H1 (cell line): ENCODE results near the gene PDHX. TPM values are rescaled to one million over a fixed set of nuclear protein-coding genes. Genes with fewer than 3 reads are reported as not detected.
A peak's percentile ranks its signal among the peaks of the same experiment; 100 is the strongest.

Experiments used
- CTCF ChIA-PET: fragments of 300-600 bp; sonication (Branson Sonifier 250); formaldehyde crosslinking; loops from one replicate; lab custom pipeline; 2021; ENCODE audit not compliant: partially characterized antibody; lab: Charles Lee
- POLR2A ChIA-PET: fragments of 300-600 bp; sonication (Branson Sonifier 250); formaldehyde crosslinking; loops from one replicate; lab custom pipeline; 2021; ENCODE audit warnings: inconsistent platforms; ENCODE audit not compliant: partially characterized antibody; lab: Charles Lee
- DNase-seq, 2 experiments: peaks; one replicate each; pipeline versions ENCODE4 v3.0.0 to v3.0.0-alpha.2; 2010 to 2022; ENCODE audit warnings: low spot score in 2 of 2, low read depth in 1 of 2, mixed read lengths in 1 of 2
- FAIRE-seq: peaks from 2 replicates; lab custom pipeline; 2011; peaks lifted over from hg19 to GRCh38; lab: Jason Lieb, UNC
- H2AFZ ChIP-seq: 2 replicates; pipeline ENCODE4 v1.8.1; 2012; ENCODE audit warnings: low read length, inconsistent platforms
- H2AK5ac ChIP-seq: 2 replicates; pipeline ENCODE4 v1.6.1; 2013; ENCODE audit warnings: low read depth, low read length
- H2BK120ac ChIP-seq: replicated peaks from 2 replicates; pipeline ENCODE3; 2013; ENCODE audit warnings: low read depth, low read length, inconsistent platforms
- H2BK12ac ChIP-seq: 2 replicates; pipeline ENCODE4 v1.6.1; 2013; ENCODE audit warnings: low read depth, low read length
- H2BK15ac ChIP-seq: 2 replicates; pipeline ENCODE4 v1.6.1; 2013; ENCODE audit warnings: low read length
- H2BK20ac ChIP-seq: 2 replicates; pipeline ENCODE4 v1.6.1; 2013; ENCODE audit warnings: low read length
- H2BK5ac ChIP-seq: 2 replicates; pipeline ENCODE4 v1.6.1; 2013; ENCODE audit warnings: low read depth, low read length
- H3K14ac ChIP-seq: 2 replicates; pipeline ENCODE4 v1.6.1; 2013; ENCODE audit warnings: inconsistent platforms; ENCODE audit not compliant: insufficient read length
- H3K18ac ChIP-seq: 2 replicates; pipeline ENCODE4 v1.6.1; 2013; ENCODE audit warnings: low read length; ENCODE audit errors: extremely low read depth
- H3K23ac ChIP-seq: 2 replicates; pipeline ENCODE4 v1.6.1; 2013; ENCODE audit warnings: inconsistent platforms; ENCODE audit not compliant: insufficient read length
- H3K23me2 ChIP-seq: 2 replicates; pipeline ENCODE4 v1.6.1; 2013; ENCODE audit warnings: low read depth, low read length
- H3K27ac ChIP-seq: 2 replicates; pipeline ENCODE4 v1.6.1; 2011; ENCODE audit warnings: low read depth, low read length, inconsistent platforms
- H3K27me3 ChIP-seq, 4 experiments: replicated peaks in 1 of 4; 1 replicate in 1 of 4; 2 replicates in 3 of 4; pipeline versions ENCODE4 v1.6.1 to v1.8.1; 2011 to 2013; ENCODE audit warnings: low read length in 3 of 4, mild to moderate bottlenecking in 3 of 4, inconsistent platforms in 2 of 4, mixed read lengths in 2 of 4, moderate library complexity in 1 of 4; ENCODE audit not compliant: control insufficient read depth in 3 of 4, insufficient read depth in 3 of 4; ENCODE audit errors: extremely low read depth in 1 of 4
- H3K36me3 ChIP-seq, 4 experiments: 2 replicates each; pipeline versions ENCODE4 v1.6.1 to v1.8.1; 2011 to 2013; ENCODE audit warnings: mild to moderate bottlenecking in 4 of 4, low read length in 3 of 4, moderate library complexity in 2 of 4, control low read depth in 1 of 4, inconsistent platforms in 1 of 4; ENCODE audit not compliant: insufficient read depth in 4 of 4, control insufficient read depth in 2 of 4
- H3K4ac ChIP-seq: replicated peaks from 2 replicates; pipeline ENCODE3; 2013; ENCODE audit warnings: low read length, low read depth, mixed read lengths, inconsistent platforms; ENCODE audit not compliant: insufficient read length
- H3K4me1 ChIP-seq, 4 experiments: replicated peaks in 1 of 4; 1 replicate in 1 of 4; 2 replicates in 3 of 4; pipeline versions ENCODE4 v1.6.1 to v1.8.1; 2011 to 2013; ENCODE audit warnings: low read length in 3 of 4, inconsistent platforms in 2 of 4, mixed read lengths in 1 of 4; ENCODE audit not compliant: insufficient read depth in 4 of 4, control insufficient read depth in 3 of 4
- H3K4me2 ChIP-seq, 2 experiments: 2 replicates each; pipeline versions ENCODE4 v1.6.1 to v1.8.1; 2011 to 2013; ENCODE audit warnings: low read depth in 2 of 2, low read length in 2 of 2, control low read depth in 1 of 2, inconsistent platforms in 1 of 2, mild to moderate bottlenecking in 1 of 2; ENCODE audit not compliant: insufficient read depth in 1 of 2
- H3K4me3 ChIP-seq, 4 experiments: fragments of 200-600, 300-600 bp in 1 of 4; sonication (generic), shearing (Covaris generic), sonication (Bioruptor Twin) in 1 of 4; 2 replicates each; pipeline versions ENCODE4 v1.5.1 to v1.8.1; 2011 to 2016; ENCODE audit warnings: low read length in 4 of 4, low read depth in 3 of 4, control low read depth in 2 of 4, inconsistent platforms in 2 of 4, mild to moderate bottlenecking in 2 of 4, mixed read lengths in 1 of 4, moderate library complexity in 1 of 4; ENCODE audit not compliant: insufficient read depth in 2 of 4; ENCODE audit errors: extremely low read depth in 1 of 4
- H3K56ac ChIP-seq: replicated peaks from 2 replicates; pipeline ENCODE3; 2013; ENCODE audit warnings: low read depth, mild to moderate bottlenecking, mixed read lengths, low read length, inconsistent platforms; ENCODE audit not compliant: insufficient read length
- H3K79me1 ChIP-seq: 2 replicates; pipeline ENCODE4 v1.6.1; 2013; ENCODE audit warnings: low read depth, low read length, control low read depth
- H3K79me2 ChIP-seq, 2 experiments: 2 replicates each; pipeline versions ENCODE4 v1.6.1 to v1.8.1; 2012 to 2013; ENCODE audit warnings: low read length in 2 of 2, mild to moderate bottlenecking in 2 of 2, inconsistent platforms in 1 of 2; ENCODE audit not compliant: insufficient read depth in 2 of 2, control insufficient read depth in 1 of 2
- H3K9ac ChIP-seq, 4 experiments: replicated peaks in 1 of 4; 1 replicate in 1 of 4; 2 replicates in 3 of 4; pipeline versions ENCODE4 v1.6.1 to v1.8.1; 2011 to 2013; ENCODE audit warnings: low read depth in 3 of 4, low read length in 3 of 4, control low read depth in 2 of 4, mild to moderate bottlenecking in 2 of 4, moderate library complexity in 2 of 4, inconsistent platforms in 1 of 4; ENCODE audit errors: extremely low read depth in 1 of 4
- H3K9me3 ChIP-seq, 2 experiments: 2 replicates each; pipeline versions ENCODE4 v1.6.1 to v1.8.1; 2012 to 2013; ENCODE audit warnings: mild to moderate bottlenecking in 2 of 2, moderate library complexity in 2 of 2, control low read depth in 1 of 2, inconsistent platforms in 1 of 2, low read depth in 1 of 2, low read length in 1 of 2, mixed read lengths in 1 of 2; ENCODE audit not compliant: insufficient read depth in 2 of 2
- H4K20me1 ChIP-seq, 2 experiments: replicated peaks in 1 of 2; 2 replicates each; pipeline versions ENCODE3 to v1.8.1; 2011 to 2013; ENCODE audit warnings: inconsistent platforms in 2 of 2, low read length in 2 of 2, mild to moderate bottlenecking in 1 of 2; ENCODE audit not compliant: insufficient read depth in 2 of 2, control insufficient read depth in 1 of 2
- H4K5ac ChIP-seq: 2 replicates; pipeline ENCODE4 v1.6.1; 2013; ENCODE audit warnings: low read length, low read depth, mixed read lengths, inconsistent platforms; ENCODE audit not compliant: insufficient read length
- H4K8ac ChIP-seq: 2 replicates; pipeline ENCODE4 v1.8.0; 2013; ENCODE audit warnings: mild to moderate bottlenecking, moderate library complexity, low read length, inconsistent platforms; ENCODE audit not compliant: insufficient read depth; ENCODE audit errors: extremely low read depth
- H4K91ac ChIP-seq: replicated peaks from 2 replicates; pipeline ENCODE3; 2013; ENCODE audit warnings: low read length, mixed read lengths, inconsistent platforms; ENCODE audit not compliant: insufficient read length
- CEBPB ChIP-seq: IDR thresholded peaks from 2 replicates; pipeline ENCODE4 v1.6.1; 2012; ENCODE audit warnings: low read depth, low read length
- CHD1 ChIP-seq: IDR thresholded peaks from 2 replicates; pipeline ENCODE4 v1.6.1; 2012; ENCODE audit warnings: low read depth, low read length, improper control_type of control experiment
- EGR1 ChIP-seq: IDR thresholded peaks from 2 replicates; pipeline ENCODE4 v1.6.1; 2011; ENCODE audit warnings: low read depth, low read length, borderline replicate concordance
- JUN ChIP-seq: IDR thresholded peaks from 2 replicates; pipeline ENCODE4 v1.6.1; 2011; ENCODE audit warnings: low read depth, mild to moderate bottlenecking, improper control_type of control experiment, low read length
- PHF8 ChIP-seq: fragments of 200-600 bp; sonication (generic); conservative IDR thresholded peaks from 2 replicates; pipeline ENCODE4 v1.7.1; 2012; ENCODE audit warnings: low read depth, mild to moderate bottlenecking, inconsistent platforms, low read length, moderate library complexity
- POLR2A ChIP-seq, 2 experiments: IDR thresholded peaks; 1 replicate in 1 of 2; 2 replicates in 1 of 2; pipeline ENCODE4 v1.6.1; 2011; ENCODE audit warnings: low read depth in 2 of 2, low read length in 2 of 2, mild to moderate bottlenecking in 2 of 2; ENCODE audit errors: control extremely low read depth in 1 of 2
- RAD21 ChIP-seq, 2 experiments: IDR thresholded peaks in 1 of 2; conservative IDR thresholded peaks in 1 of 2; 2 replicates each; pipeline ENCODE4 v1.6.1; 2011; ENCODE audit warnings: low read depth in 2 of 2, low read length in 2 of 2, improper control_type of control experiment in 1 of 2, inconsistent platforms in 1 of 2, mild to moderate bottlenecking in 1 of 2, moderate library complexity in 1 of 2
- RNF2 ChIP-seq: fragments of 200-900, 300-1000 bp; sonication (generic); IDR thresholded peaks from 2 replicates; pipeline ENCODE4 v1.7.1; 2016; ENCODE audit warnings: borderline replicate concordance, low read depth, mild to moderate bottlenecking, antibody characterized with exemption, low read length; ENCODE audit not compliant: poor library complexity, severe bottlenecking; ENCODE audit errors: missing control alignments
- SIRT6 ChIP-seq: IDR thresholded peaks from one replicate; pipeline ENCODE4 v1.7.1; 2012; ENCODE audit warnings: low read length, inconsistent platforms
- SP2 ChIP-seq: IDR thresholded peaks from 2 replicates; pipeline ENCODE4 v1.6.1; 2012; ENCODE audit warnings: mild to moderate bottlenecking, low read length, inconsistent platforms
- WGBS, 2 experiments: shearing (Covaris generic) in 1 of 2; methylation state at CpG; one replicate each; pipeline versions ENCODE4 v1.1.6 to v1.1.7; 2013 to 2015; ENCODE audit warnings: low lambda C conversion rate in 2 of 2, mixed read lengths in 2 of 2, inconsistent platforms in 1 of 2, low coverage in 1 of 2, missing lambda C conversion rate in 1 of 2; ENCODE audit not compliant: insufficient replicate concordance in 2 of 2, insufficient coverage in 1 of 2, insufficient read length in 1 of 2; ENCODE audit errors: extremely low coverage in 1 of 2, missing lambda C conversion rate in 1 of 2; 5-methylcytosine and 5-hydroxymethylcytosine counted together
- polyA plus RNA-seq, 7 experiments: library from polyadenylated mRNA; depleted of rRNA in 3 of 7; stranded (reverse) in 5 of 7; unstranded in 2 of 7; fragments of >200 nt in 5 of 7; fragments of 200-250 nt in 2 of 7; gene quantifications; 1 replicate in 5 of 7; 2 replicates in 1 of 7; 4 replicates in 1 of 7; pipeline versions ENCODE4 v1.2.1 to v1.2.3, GENCODE V29; 2011 to 2013; ENCODE audit warnings: missing spikeins in 2 of 7, mixed read lengths in 2 of 7
- total RNA-seq: library from RNA; stranded (reverse); fragmentation: NEBNext Ultra II Directional; extraction: Animal tissue kit (Norgen Biotek cat#: 25700); gene quantifications from 2 replicates; pipeline ENCODE4 v1.2.1, GENCODE V29; 2021
- TF ChIP-seq, protein P1 (sequence below), 3 experiments: IDR thresholded peaks; 1 replicate in 2 of 3; 2 replicates in 1 of 3; pipeline versions ENCODE4 v1.5.1 to v1.6.1; 2011; ENCODE audit warnings: low read length in 3 of 3, mild to moderate bottlenecking in 3 of 3, inconsistent platforms in 2 of 3, low read depth in 1 of 3, moderate library complexity in 1 of 3; ENCODE audit not compliant: insufficient read depth in 1 of 3; ENCODE audit errors: control extremely low read depth in 1 of 3

The PDHX gene
- total and polyA plus RNA-seq, 2 of the 8 experiments (the other 6 are each of a cell fraction or from before 2014, with no cell fraction given), result 12.4 to 51.9 TPM

DNA sequence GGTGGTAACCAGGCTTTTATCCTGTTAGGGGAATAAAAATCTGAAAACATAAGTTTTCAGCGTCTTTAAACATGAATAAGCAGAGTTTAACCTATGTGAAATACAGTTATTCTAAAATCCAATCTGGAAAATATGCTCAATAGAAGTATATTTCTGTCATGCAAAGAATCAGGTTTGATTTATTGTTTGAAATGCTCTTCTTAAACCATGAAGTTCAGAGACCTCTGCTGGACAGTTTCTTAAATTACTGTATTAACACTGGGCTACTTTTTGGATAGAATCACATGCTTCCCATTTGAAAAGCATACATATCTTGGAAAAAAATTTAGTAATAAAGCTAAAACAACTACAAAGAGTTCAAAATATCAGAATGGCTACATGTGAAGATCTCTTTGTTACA lies 25.6 kb upstream of the PDHX start:
- ChIA-PET CTCF (interaction anchor here (0.9 to 5.5 kb wide), 16 partner anchors 9 to 502 kb away, joined by 3 to 48 read pairs (median 5); partner anchors contain the start of gene ELF5), POLR2A (no interaction called here)
- no peak for DNase-seq

More for the DNA sequence above, 25.6 kb upstream of the PDHX start:
- H3K79me2 ChIP-seq, result no peaks in the 10 kb centered on the region
- TF ChIP-seq SP2, result no peak
- no peak for TF ChIP-seq CHD1
- no peak for TF ChIP-seq CEBPB
- TF ChIP-seq RNF2, result no peak
- no peak for TF ChIP-seq POLR2A (IDR thresholded peaks at IDR 0.05; ENCODE audit: control extremely low read depth in 1 of 2, low read depth in 2 of 2, low read length in 2 of 2)
- TF ChIP-seq RAD21 (IDR thresholded peaks at IDR 0.05 in 1 of 2, conservative IDR thresholded peaks at IDR 0.05 in 1 of 2; ENCODE audit: low read depth in 2 of 2, low read length in 2 of 2), result peak; percentile 44 to 54
- TF ChIP-seq, protein P1, sequence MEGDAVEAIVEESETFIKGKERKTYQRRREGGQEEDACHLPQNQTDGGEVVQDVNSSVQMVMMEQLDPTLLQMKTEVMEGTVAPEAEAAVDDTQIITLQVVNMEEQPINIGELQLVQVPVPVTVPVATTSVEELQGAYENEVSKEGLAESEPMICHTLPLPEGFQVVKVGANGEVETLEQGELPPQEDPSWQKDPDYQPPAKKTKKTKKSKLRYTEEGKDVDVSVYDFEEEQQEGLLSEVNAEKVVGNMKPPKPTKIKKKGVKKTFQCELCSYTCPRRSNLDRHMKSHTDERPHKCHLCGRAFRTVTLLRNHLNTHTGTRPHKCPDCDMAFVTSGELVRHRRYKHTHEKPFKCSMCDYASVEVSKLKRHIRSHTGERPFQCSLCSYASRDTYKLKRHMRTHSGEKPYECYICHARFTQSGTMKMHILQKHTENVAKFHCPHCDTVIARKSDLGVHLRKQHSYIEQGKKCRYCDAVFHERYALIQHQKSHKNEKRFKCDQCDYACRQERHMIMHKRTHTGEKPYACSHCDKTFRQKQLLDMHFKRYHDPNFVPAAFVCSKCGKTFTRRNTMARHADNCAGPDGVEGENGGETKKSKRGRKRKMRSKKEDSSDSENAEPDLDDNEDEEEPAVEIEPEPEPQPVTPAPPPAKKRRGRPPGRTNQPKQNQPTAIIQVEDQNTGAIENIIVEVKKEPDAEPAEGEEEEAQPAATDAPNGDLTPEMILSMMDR (IDR thresholded peaks at IDR 0.05; ENCODE audit: control extremely low read depth in 1 of 3, insufficient read depth in 1 of 3, low read depth in 1 of 3, low read length in 3 of 3), result peak in 1 of 3 experiments; percentile 29; a peak in 2 of 4 replicates
- TF ChIP-seq JUN, result no peak
- no peak for TF ChIP-seq SIRT6
- no peak for TF ChIP-seq EGR1
- TF ChIP-seq PHF8, result no peak
- H3K79me1 ChIP-seq, result no peaks in the 10 kb centered on the region
- no peak overlapping the region for H3K23ac ChIP-seq
- H3K23me2 ChIP-seq, result no peaks in the 10 kb centered on the region
- no peak overlapping the region for H3K4me3 ChIP-seq
- H2BK15ac ChIP-seq, result no peak overlapping the region
- no peaks in the 10 kb centered on the region for H3K9me3 ChIP-seq
- no peak overlapping the region for H3K4me2 ChIP-seq
- no peaks in the 10 kb centered on the region; a peak in 2 of 8 replicates for H3K36me3 ChIP-seq
- H3K18ac ChIP-seq, result no peak overlapping the region
- H3K27ac ChIP-seq, result no peak overlapping the region
- FAIRE-seq, result no peak
- H4K8ac ChIP-seq, result no peak overlapping the region
- peaks cover 0 to 3% of the 10 kb centered on the region in 2 experiments for H4K20me1 ChIP-seq
- no peak overlapping the region for H2BK12ac ChIP-seq
- H3K4ac ChIP-seq, result no peak overlapping the region
- H2AFZ ChIP-seq, result no peak overlapping the region
- H2BK5ac ChIP-seq, result no peak overlapping the region
- no peak overlapping the region for H2AK5ac ChIP-seq
- no peak overlapping the region for H4K91ac ChIP-seq
- H2BK120ac ChIP-seq, result no peak overlapping the region
- H3K9ac ChIP-seq, result no peak overlapping the region
- no peak overlapping the region for H4K5ac ChIP-seq
- WGBS, 2 experiments, result 73% methylated on average over 1 of the region's 1 CpG; no CpG with 5 or more reads in 1 of the 2 experiments
- H2BK20ac ChIP-seq, result no peak overlapping the region
- no peak overlapping the region for H3K56ac ChIP-seq
- H3K14ac ChIP-seq, result no peak overlapping the region
- H3K27me3 ChIP-seq, result no peaks in the 10 kb centered on the region
- H3K4me1 ChIP-seq, result no peaks in the 10 kb centered on the region
